GM21528 (cell line): Measurements from ENCODE around the gene WASF3.

Experiments used
- ATAC-seq: cut with Tn5 transposase; IDR thresholded peaks from one replicate; pipeline ENCODE4 v1.9.1; 2021; ENCODE audit warnings: mild to moderate bottlenecking, moderate library complexity; ENCODE audit not compliant: unreplicated experiment, low FRiP score

Gene WASF3

DNA sequence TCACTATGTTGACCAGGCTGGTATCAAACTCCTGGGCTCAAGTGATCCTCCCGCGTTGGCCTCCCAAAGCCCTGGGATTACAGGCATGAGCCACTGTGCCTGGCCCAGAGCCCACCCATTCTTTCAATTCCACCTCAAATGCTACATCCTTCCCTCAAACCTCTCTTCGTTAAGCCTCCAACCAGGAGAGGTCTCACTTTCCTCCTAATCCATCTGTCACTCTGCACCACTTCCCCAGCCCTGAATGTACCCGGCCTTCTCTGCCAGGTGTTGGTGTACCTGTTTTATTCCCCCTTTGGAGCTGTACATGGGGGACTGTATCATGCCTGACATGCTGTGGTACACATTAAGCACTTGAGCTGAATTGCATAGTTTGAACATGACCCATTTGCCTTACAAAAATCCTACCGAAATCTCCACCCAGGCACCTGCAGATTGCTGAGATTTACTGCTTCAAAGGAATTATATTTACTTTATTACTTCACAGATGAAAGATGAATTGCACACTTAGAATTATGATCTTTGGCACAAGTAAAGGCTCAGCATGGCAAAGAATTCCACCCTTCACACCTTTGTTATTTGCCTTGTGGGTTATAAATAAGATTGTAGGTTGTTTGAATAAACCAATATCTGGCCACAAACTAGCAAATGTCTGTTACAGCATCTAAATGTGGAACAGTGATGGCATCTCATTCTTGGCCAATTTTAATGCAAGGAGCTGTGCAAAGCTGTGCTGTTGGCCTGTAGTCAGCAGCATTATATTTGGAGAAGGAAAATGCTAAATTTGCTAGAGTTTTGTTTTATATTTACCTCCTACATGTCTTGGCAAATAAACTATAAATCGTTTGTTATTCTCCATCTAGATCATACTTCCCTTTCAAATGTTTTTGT lies 15.6 kb upstream of the WASF3 start:
- no peak for ATAC-seq

DNA sequence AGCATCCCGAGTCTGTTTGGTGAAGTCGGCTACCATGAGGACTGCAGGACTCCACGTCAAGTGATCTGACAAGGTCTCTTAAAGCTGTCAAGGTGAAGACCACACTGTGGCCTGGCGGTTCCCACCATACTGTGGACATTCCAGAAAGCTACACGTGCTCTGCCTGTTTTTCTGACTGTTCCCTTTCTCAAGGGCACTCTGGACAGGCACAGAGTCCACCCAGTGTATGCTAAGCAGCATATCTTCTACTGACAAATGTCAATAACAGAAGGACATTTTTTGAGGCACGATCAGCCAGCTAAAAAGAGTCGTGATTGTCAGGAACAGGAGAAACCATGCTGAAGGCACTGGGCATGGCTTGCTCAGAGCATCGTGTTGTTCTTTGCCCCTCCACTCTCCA lies 12.8 kb upstream of the WASF3 start:
- no peak for ATAC-seq

DNA sequence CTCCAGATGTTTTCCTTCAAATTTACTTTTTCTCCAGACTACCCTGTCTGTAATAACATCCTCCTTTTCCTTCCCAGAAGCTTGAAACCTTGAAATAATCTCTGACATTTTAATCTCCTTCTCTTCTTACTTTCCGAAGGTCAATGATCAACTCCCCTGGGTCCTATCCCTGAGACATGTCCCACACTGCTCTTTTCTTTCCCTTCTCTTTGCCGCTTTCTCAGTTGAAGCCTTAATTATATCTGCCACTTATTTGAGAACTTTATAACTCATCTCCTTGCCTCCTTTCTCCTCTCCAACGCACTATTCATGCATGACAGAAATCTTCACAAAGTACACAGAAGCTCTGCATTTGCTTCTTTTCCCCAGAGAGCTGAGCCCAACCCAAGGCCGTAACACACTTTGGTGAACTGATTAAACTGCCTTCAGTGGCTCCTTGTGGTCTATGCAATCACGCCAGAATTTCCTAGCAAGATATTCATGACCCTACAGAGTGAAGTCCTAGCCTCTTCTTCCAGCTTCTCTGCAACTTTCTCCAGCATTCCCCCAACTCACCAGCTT lies 9.2 kb upstream of the WASF3 start:
- no peak for ATAC-seq

DNA sequence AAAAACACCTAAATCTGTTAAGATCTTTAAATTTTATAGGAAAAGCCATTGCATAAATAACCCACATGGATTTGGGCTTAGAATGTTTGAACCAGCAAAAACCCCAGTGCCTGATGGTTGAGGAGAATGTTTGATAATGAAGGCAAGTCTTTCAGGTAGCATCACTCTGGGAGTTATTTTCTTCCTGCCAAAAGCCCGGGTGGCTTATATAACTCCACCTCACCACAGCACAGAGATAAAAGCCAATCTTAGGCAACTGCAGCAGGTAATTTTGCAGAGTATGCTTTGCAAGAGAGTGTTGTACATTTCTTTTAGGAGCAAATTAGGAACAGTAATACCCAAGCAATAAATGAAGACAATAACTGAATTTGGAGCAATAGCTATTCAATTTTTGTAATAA lies 7.8 kb upstream of the WASF3 start:
- no peak for ATAC-seq

DNA sequence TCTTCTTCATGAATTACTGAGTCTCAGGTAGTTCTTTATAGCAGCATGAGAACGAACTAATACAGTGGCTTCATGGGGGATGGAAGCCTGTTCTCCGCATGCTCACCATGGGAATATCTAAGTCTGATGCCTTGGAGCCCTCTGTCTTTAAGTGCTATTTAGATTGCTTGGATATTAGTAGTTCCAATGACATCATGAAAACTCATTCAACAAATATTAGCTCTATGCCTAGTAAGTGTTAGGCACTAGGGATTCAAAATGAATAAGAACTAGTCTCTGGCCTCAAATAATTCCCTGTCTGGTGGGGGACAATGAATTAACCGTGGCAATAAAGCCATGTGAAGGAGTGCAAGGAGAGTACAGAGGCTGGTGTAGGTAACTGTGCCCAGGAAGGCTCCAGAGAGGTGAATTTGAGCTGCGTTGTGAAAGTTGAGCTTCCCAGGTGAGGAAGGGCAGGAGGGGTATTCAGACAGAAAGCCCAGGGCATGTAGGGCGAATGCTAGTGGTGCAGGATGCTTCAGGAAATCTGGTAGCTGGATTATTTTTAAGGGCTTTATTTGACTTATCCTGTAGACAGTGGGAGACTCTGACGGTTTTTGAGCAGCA lies 6.1 kb upstream of the WASF3 start:
- no peak for ATAC-seq

DNA sequence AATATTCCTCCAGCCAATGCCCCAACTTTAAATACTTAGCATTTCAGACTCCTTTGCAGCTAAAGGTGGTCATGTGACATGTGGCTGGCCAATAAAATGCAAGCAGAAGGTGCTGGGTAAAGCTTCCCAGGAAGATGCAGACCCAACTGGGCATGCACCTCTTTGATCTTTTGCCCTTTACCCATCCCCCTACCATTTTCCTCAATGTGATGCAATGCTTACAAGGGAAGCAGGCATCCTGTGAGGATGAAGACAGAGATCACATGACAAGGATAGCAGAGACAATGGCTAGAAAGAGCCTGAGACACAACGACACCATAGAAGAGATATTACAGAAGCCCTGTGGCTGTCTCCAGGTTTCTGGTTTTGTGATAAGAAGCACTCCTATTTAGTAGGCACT lies 2.1 kb upstream of the WASF3 start:
- ATAC-seq, result no peak

DNA sequence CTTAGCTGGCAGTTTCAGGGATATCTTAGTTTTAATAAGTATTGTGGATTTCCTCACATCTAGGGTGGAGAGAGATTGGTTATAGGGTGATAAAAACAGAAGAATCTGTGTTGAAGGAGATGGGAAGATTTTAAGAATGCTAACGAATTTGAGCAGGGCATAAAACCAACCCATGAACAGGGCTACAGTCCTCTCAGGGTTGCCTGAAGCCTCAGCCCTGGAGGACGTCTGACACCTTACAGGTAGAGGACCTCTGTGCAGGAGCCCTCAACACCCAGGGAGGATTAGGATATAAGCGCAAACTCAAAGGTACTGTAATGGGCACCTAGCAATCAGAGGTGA lies 461 bp upstream of the WASF3 start:
- peak; percentile 21 for ATAC-seq

DNA sequence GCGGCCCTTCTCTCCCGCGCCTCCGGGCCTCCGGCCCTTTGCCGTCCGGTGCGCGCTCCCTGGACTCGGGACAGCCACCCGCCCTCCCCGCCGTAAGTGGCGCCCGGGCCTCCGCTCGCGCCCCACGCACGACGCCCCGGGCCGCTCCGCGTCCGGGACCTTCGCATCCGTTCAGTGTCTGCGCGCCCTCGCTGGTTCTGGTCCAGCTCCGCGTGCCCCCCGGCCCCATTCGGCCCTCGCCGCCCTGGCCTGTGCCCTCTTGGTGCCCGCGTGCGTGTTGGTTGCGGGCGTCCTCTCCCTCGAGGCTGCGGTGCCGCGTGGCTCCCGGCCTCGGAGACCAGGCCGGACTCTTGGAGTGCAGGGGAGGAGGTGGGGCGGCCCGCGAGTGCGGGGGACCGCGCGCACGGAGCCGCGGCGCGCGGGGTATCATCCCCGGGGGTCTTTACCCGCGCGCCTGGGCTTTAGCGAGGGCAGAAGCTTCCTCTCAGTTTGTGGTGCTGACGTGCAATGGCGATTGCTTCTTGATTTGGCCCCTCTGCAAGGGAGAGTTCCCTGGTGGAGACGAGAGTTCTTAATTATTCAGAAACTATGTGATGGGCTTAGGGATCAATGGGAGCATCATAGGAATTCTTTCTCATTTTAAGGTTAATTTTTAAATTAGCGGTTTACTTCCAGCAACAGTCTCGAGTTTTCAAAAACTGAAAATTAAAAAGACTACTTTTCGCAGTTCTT lies 757 bp downstream of the WASF3 start:
- ATAC-seq, result no peak

DNA sequence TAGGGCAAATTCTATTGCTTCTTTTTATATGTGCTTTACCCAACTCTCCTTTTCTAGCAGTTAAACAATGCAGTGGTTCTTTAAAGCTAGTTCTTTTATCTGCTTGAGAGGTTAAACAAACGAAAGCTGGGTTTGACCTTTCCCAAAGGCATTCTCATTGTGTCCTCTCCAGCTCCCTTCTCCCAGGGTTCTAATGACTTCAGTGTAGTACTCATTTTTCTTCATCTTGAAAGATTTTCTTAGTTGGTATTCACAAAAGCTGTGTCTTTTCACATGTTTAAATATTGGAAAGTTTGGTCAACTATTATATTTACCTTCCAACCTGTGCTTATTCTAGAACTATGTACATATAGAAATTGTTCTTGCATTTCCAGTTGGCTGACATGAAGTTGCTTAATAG lies 1.5 kb downstream of the WASF3 start:
- ATAC-seq, result no peak

DNA sequence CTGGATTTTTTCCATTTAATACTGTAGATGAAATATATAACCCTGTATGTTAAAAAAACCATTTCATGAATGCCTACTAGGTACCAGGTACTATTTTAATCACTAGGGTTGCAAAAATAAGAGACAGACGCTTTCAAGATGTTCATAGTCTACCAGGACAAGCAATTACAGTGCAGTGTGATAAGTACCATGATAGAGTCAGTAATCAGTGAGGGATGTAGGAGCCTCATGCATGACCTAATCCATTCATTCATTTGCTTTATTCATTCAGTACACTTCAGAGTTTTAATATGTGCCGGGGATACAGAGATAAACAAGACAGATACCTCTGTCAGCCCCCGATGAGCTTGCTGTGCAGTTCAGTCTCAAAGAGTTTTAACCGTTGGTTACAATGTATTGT lies 3.0 kb downstream of the WASF3 start:
- no peak for ATAC-seq

DNA sequence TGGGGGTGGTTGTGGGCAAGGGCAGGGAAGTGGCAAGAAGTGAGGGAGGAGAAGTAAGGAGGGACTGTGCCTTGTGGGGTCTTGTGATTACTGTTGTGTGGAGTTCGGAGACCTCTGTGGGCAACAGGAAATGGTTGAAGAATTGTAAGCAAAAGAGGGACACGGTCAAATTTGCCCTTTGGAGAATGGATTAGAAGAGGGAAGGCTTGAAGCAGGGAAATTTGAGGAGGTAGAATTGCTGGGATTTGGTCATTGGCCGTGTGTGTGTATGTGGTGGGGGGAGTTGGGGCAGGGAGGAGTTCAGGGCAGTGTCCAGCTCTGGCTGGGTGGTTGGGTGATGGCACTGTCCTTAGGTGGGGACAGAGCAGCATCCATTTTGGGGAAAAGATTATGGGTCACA lies 3.6 kb downstream of the WASF3 start:
- no peak for ATAC-seq

DNA sequence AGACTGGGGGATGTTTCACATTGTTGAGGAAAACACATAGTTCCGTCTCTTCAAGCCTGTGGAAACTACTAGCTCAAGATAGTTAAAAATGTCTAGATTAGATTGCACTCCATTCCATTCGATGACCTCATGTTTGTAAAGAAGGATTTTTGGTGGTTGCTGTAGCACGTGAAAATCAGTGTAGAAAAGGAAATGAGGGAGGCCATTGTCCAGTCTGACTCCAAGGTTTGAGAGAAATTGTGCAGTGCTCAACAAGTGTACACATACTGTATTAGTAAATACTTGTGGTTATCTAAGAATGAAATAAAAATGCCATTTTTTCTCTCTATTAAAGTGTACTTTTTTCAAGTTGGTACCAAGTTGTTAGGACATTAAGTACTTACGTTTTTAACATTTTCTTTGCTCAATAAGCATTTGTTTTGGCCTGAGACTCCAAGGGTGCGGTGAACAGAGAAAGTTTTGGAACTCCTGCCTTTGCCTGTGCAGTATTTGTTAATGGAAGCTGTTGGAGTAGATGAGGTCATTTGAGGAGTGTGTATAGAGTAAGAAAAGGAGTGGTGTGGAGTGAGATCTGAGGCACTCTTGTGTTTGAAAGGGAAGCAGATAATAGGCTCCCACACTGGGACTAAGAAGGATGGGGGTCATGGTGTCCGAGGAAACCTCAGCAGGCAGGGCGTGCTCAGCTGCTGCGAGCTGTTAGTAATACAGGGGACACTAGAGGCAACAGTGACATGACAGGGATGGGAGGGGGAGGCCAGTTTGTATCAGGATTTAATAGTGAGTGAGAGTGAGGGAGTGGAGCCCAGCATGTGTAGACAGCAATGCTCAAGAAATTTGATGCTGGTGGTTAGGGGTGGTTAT lies 4.4 kb downstream of the WASF3 start:
- ATAC-seq, result no peak

DNA sequence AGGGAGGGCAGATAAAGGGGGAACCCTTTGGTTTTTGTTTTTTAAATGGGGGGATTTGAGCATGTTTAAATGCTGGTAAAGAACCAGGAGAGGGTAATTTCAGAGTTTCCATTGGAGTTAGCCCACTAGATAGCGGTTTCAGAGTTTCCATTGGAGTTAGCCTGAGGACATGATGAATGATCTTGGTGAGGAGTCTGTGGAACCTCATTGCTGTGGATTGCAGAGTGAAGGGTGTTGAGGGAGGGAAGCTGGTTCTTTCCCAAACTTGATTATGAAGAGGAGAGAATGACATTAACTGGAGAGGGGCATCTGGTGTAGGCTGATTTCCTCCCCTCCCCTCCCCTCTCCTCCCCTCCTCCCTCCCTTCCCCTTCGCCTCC lies 5.0 kb downstream of the WASF3 start:
- ATAC-seq, result no peak

DNA sequence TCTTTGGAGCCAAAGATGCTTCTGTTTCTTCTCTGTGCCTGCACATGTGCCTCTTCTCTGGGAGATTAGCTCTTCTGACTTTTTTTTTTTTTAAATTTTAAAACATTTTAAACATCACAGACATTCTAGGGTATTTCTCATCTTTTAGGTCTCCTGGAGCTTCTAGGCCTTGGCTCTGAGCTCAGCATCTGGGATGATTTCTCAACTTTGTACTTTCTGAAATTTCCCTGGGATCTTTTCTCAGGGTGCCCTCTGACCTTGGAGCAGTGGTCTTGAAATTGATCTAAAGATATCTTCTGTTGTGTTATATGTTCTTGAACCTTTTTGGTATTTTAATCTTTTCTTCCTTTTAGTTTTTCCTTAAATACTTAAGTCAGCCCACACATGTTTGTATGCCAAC lies 6.2 kb downstream of the WASF3 start:
- ATAC-seq, result no peak

DNA sequence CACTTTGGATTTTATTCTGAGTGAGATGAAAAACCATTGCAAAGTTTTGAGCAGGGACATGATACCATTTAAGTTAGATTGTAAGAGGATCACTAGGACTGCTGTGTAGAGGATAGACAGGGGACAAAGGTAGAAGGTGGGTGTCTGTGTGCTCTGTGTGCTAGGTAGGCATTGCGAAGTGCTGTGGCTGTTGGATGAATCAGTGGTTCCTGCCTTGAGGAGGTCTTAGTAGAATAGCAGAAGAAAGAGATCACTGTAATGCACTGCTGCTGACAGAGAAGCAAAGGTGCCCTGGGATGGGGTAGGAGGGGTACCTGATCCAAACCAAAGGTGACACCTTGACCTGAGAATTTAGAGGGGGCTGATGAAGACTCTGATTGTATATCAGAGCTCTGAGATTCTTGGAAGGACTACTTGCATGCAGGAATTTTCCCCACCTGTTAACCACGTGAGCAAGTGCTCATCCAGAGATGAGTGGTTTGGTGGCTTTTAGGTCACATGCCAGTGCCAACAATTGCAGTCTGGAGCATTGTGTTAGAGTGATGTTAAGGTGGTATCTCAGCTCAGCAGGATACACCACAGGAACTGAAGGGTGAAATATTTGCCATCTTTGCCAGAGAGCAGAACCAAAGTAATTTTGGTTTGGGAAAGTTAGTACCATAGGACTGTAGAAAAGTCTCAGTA lies 10.8 kb downstream of the WASF3 start:
- no peak for ATAC-seq

DNA sequence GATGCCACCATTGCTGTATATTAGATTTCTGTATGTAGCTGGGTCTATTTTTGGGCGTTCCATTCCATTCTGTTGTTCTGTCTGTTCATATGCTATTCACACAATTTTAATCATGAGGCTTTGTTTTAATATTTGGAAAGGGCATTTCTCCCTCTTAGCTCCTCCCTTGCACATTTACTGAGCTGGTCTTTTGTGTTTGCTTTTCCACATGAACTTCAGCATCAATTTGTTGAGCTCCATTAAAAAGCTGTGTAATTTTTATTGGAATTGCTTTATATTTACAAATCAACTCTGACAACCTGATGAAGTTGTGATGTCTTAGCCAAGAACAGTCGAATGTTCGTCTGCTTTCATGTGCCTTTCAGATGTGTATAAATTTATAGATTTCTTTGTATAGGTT lies 14.0 kb downstream of the WASF3 start:
- no peak for ATAC-seq

DNA sequence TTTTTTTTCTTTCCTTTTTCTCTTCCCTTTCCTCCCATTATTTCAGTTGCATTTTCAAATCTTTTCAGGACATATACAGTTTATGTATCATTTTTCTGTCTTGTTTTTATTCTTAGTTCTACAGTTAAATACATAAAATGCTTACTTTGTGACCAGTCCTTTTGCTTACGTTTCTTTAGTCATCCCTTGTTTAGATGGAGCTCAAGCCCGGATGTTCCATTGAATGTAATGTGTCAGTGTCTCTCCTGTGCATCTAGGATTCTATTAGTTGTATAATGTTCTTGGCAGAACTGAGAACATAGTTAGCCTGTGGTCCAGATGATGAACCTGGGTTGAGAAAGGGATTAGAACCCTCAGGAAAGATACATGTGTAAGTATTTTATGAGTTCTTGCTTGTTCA lies 17.8 kb downstream of the WASF3 start:
- no peak for ATAC-seq

DNA sequence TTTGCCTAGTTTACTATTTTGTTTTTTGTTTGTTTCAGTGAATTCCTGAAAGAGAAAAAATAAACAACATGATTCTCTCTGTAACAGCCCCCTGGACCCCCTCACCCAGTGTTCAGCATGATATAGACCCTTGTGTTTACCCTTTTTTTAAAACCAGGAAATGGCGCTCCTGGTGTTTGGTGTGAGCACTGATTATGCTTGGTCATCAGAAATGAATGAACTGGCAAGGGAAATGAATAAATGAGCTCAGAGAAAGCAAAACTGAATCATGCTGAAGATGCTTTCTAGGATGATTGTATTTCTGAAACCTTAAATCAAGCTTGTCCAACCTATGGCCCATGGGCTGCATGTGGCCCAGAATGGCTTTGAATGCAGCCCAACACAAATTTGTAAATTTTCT lies 22.1 kb downstream of the WASF3 start:
- ATAC-seq, result no peak

DNA sequence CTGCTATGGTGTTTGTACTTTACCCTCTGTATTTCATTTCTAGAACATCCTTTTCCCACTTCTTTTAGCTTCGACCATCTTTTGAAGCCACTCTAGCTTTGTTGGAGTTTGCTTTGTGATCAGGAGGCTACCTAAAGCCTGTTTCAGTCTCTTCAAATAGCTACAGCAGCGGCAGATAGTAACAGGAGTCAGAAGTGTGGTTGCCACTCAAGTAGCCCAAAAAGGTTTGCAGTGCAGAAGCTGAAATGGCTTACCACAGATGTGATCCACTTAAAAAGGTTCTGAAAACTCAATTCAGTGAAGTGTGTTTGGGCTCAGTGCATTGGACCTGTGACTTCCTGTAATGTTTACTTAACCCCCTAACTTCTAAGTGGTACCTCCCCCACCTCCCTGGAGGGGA lies 26.2 kb downstream of the WASF3 start:
- ATAC-seq, result no peak

DNA sequence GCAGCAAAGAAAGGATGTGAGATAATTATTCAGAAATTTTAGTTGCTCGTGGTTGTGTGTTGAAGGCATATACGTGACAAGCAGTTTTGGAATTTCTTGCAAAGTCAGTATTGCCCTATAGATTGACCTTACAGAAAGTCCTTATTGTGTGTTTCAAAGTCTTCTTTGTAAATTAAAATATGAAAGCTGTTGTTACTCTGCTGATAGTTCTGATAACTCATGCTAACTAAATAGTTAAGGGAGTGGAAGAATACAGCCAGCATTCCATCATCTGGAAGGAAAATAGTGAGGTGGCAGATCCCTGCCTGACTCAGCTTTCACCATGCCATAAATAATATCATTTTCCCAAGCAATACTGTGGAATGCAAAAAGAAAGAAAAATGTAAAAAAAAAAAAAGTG lies 27.2 kb downstream of the WASF3 start:
- ATAC-seq, result no peak
